HCT116 (cell line): Measurements from ENCODE around the gene ERGIC2. TPM values are rescaled to one million over a fixed set of nuclear protein-coding genes. Genes with fewer than 3 reads are reported as not detected.
"Not testable (repeated sequence)": the region's sequence is repeated elsewhere in the genome, so short reads cannot be mapped to it uniquely, and the experiment has no call there.

ENCODE experiments used
- ATAC-seq: fragments of 200-7000 bp; cut with Tn5 transposase; 2 replicates; pipeline ENCODE4 v1.9.1; 2020; ENCODE audit warnings: mild to moderate bottlenecking, moderate library complexity
- BruUV-seq: library from RNA; stranded (reverse); fragments of 400-500 nt; replicated peaks from 2 replicates; lab custom pipeline; 2021; lab: Mats Ljungman, UMichigan
- CTCF ChIA-PET: fragments of 300-600 bp; sonication (Branson Sonifier 250); formaldehyde crosslinking; loops from one replicate; lab custom pipeline; 2021; ENCODE audit warnings: antibody characterized with exemption; lab: Charles Lee
- POLR2A ChIA-PET: fragments of 300-600, 350-600 bp; sonication (Branson Sonifier 250); formaldehyde crosslinking; loops from one replicate; lab custom pipeline; 2021; ENCODE audit warnings: antibody characterized with exemption; lab: Charles Lee
- RAD21 ChIA-PET, 2 experiments: fragments of 300-600 bp; sonication (Branson Sonifier 250); formaldehyde crosslinking; loops; one replicate each; lab custom pipeline; 2023; ENCODE audit warnings: low total read pairs in 2 of 2; ENCODE audit not compliant: uncharacterized antibody in 2 of 2, unreplicated experiment in 2 of 2, low non-redundant PET in 1 of 2; lab: Charles Lee
- DNase-seq: peaks from one replicate; pipeline ENCODE4 v3.0.0-alpha.2; 2010; ENCODE audit warnings: low read depth, low spot score
- H2AFZ ChIP-seq: fragments of 200-600 bp; shearing (Covaris generic), sonication (generic); 2 replicates; pipeline ENCODE4 v1.6.1; 2017; ENCODE audit warnings: low read depth, mixed run types, mixed read lengths, antibody characterized with exemption, low read length; ENCODE audit not compliant: poor library complexity, severe bottlenecking
- H3K27ac ChIP-seq: 2 replicates; pipeline ENCODE4 v1.5.1; 2012; ENCODE audit warnings: low read depth, low read length
- H3K27me3 ChIP-seq: fragments of 200-600 bp; sonication (generic); 2 replicates; pipeline ENCODE4 v1.6.1; 2016; ENCODE audit warnings: mixed run types, low read length, mixed read lengths; ENCODE audit not compliant: insufficient read depth
- H3K36me3 ChIP-seq, 2 experiments: fragments of 200-500 bp in 1 of 2; fragments of 200-600 bp in 1 of 2; sonication (Bioruptor generic) in 1 of 2; sonication (generic) in 1 of 2; 2 replicates each; pipeline versions ENCODE4 v1.5.1 to v1.6.1; 2014 to 2016; ENCODE audit warnings: low read length in 2 of 2, inconsistent platforms in 1 of 2, mixed read lengths in 1 of 2, mixed run types in 1 of 2; ENCODE audit not compliant: insufficient read depth in 2 of 2, control insufficient read depth in 1 of 2
- H3K4me1 ChIP-seq, 2 experiments: fragments of 200-600 bp in 1 of 2; sonication (generic) in 1 of 2; 2 replicates each; pipeline versions ENCODE4 v1.5.1 to v1.6.1; 2012 to 2017; ENCODE audit warnings: low read length in 2 of 2, inconsistent platforms in 1 of 2, mild to moderate bottlenecking in 1 of 2, mixed read lengths in 1 of 2, mixed run types in 1 of 2, moderate library complexity in 1 of 2; ENCODE audit not compliant: insufficient read depth in 2 of 2, control insufficient read depth in 1 of 2
- H3K4me2 ChIP-seq: fragments of 200-600 bp; sonication (generic); 2 replicates; pipeline ENCODE4 v1.6.1; 2017; ENCODE audit warnings: mixed run types, low read length, mixed read lengths
- H3K4me3 ChIP-seq, 2 experiments: fragments of 200-600 bp in 1 of 2; sonication (generic) in 1 of 2; replicated peaks in 1 of 2; 2 replicates each; pipeline ENCODE4 v1.5.1; 2011 to 2016; ENCODE audit warnings: low read length in 2 of 2, control low read depth in 1 of 2, low read depth in 1 of 2, mild to moderate bottlenecking in 1 of 2, mixed read lengths in 1 of 2, mixed run types in 1 of 2
- H3K79me2 ChIP-seq: fragments of 200-600 bp; sonication (generic); 2 replicates; pipeline ENCODE4 v1.6.1; 2017; ENCODE audit warnings: mild to moderate bottlenecking, mixed run types, low read length, moderate library complexity, mixed read lengths; ENCODE audit not compliant: insufficient read depth
- H3K9ac ChIP-seq: fragments of 200-600 bp; sonication (generic); 2 replicates; pipeline ENCODE4 v1.6.1; 2016; ENCODE audit warnings: low read length, mixed read lengths
- H3K9me2 ChIP-seq: fragments of 200-600 bp; sonication (generic), shearing (Covaris generic); 2 replicates; pipeline ENCODE4 v1.6.1; 2017; ENCODE audit warnings: mixed run types, mild to moderate bottlenecking, moderate library complexity; ENCODE audit not compliant: insufficient read depth
- H3K9me3 ChIP-seq, 2 experiments: fragments of 200-500 bp in 1 of 2; fragments of 200-600 bp in 1 of 2; sonication (Bioruptor generic) in 1 of 2; sonication (generic) in 1 of 2; 2 replicates each; pipeline ENCODE4 v1.6.1; 2014 to 2017; ENCODE audit warnings: low read length in 2 of 2, mixed read lengths in 2 of 2, inconsistent platforms in 1 of 2, low read depth in 1 of 2, mild to moderate bottlenecking in 1 of 2, mixed run types in 1 of 2, moderate library complexity in 1 of 2; ENCODE audit not compliant: control insufficient read depth in 1 of 2, insufficient read depth in 1 of 2
- H4K20me1 ChIP-seq: fragments of 200-600 bp; sonication (generic), shearing (Covaris generic); 2 replicates; pipeline ENCODE4 v1.6.1; 2017; ENCODE audit warnings: mixed run types, mild to moderate bottlenecking, moderate library complexity; ENCODE audit not compliant: insufficient read depth
- CEBPB ChIP-seq: IDR thresholded peaks from 2 replicates; pipeline ENCODE4 v1.6.1; 2012; ENCODE audit warnings: low read depth
- EGR1 ChIP-seq: IDR thresholded peaks from 2 replicates; pipeline ENCODE4 v1.6.1; 2012; ENCODE audit warnings: low read depth
- ELF1 ChIP-seq: IDR thresholded peaks from 2 replicates; pipeline ENCODE4 v1.6.1; 2012; ENCODE audit warnings: low read depth, borderline replicate concordance
- FOSL1 ChIP-seq: IDR thresholded peaks from 2 replicates; pipeline ENCODE4 v1.6.1; 2012; ENCODE audit warnings: low read depth
- RAD21 ChIP-seq: IDR thresholded peaks from 2 replicates; pipeline ENCODE4 v1.6.1; 2012; ENCODE audit warnings: low read depth, mild to moderate bottlenecking
- intact Hi-C: fragments of 100-400 bp; cut with micrococcal nuclease; formaldehyde crosslinking; loops from 2 replicates; pipeline ENCODE4 v1.10.0; 2022
- total RNA-seq: library from RNA; stranded (reverse); gene quantifications from one replicate; pipeline ENCODE4 v1.2.1, GENCODE V29; 2021; ENCODE audit not compliant: unreplicated experiment
- TF ChIP-seq, protein P1 (sequence below): IDR thresholded peaks from 2 replicates; pipeline ENCODE4 v1.6.1; 2012; ENCODE audit warnings: low read depth

Gene ERGIC2
- total RNA-seq, 1 experiment from 2014 or later: 71.1 TPM

DNA sequence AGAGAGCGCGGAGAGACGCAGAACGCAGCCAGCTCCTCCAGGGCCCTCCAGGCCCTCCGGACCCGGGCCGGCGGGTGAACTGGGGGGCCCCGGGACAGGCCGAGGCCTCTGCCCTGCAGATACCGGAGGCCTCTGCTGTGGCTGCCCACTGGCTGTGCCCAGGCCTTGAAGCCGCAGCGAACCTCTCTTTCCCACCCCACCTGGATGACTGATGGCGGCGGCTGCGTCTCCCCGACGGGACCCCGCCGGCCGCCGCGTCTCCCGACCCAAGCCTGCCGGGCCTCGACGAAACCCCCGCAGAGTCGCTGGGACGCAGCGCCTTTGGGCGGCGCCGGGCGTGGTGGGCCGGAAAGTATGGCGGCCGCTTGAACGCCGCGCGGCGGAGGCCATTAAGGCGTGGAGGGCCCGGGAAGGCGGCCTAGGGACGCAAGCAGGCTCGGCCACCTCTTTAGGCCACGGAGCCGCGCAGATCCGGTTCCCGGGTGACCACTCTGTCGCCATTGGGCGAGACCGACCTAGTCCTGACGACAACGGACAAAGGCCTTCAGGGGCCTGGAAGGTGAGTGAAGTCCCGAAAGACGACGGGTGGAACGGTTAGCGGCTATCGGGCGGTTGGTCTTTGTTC, 8.4 kb upstream of the ERGIC2 start:
- H3K27ac ChIP-seq: no peak overlapping the region
- ChIA-PET CTCF (no interaction called here), POLR2A (no interaction called here), RAD21 (no interaction called here)
- H3K4me3 ChIP-seq: no peak overlapping the region
- no peak for DNase-seq
- no peaks in the 10 kb centered on the region for H3K36me3 ChIP-seq
- TF ChIP-seq FOSL1 (no peak), RAD21 (no peak), ELF1 (no peak), CEBPB (no peak), EGR1 (no peak)
- TF ChIP-seq, protein P1, sequence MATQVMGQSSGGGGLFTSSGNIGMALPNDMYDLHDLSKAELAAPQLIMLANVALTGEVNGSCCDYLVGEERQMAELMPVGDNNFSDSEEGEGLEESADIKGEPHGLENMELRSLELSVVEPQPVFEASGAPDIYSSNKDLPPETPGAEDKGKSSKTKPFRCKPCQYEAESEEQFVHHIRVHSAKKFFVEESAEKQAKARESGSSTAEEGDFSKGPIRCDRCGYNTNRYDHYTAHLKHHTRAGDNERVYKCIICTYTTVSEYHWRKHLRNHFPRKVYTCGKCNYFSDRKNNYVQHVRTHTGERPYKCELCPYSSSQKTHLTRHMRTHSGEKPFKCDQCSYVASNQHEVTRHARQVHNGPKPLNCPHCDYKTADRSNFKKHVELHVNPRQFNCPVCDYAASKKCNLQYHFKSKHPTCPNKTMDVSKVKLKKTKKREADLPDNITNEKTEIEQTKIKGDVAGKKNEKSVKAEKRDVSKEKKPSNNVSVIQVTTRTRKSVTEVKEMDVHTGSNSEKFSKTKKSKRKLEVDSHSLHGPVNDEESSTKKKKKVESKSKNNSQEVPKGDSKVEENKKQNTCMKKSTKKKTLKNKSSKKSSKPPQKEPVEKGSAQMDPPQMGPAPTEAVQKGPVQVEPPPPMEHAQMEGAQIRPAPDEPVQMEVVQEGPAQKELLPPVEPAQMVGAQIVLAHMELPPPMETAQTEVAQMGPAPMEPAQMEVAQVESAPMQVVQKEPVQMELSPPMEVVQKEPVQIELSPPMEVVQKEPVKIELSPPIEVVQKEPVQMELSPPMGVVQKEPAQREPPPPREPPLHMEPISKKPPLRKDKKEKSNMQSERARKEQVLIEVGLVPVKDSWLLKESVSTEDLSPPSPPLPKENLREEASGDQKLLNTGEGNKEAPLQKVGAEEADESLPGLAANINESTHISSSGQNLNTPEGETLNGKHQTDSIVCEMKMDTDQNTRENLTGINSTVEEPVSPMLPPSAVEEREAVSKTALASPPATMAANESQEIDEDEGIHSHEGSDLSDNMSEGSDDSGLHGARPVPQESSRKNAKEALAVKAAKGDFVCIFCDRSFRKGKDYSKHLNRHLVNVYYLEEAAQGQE: no peak
- no peaks in the 10 kb centered on the region for H3K79me2 ChIP-seq
- BruUV-seq: no TSS peak
- H4K20me1 ChIP-seq: no peaks in the 10 kb centered on the region
- no peak overlapping the region for H2AFZ ChIP-seq
- ATAC-seq: no peak
- H3K9me3 ChIP-seq: no peaks in the 10 kb centered on the region
- intact Hi-C loops: no loop called here
- H3K9me2 ChIP-seq: no peaks in the 10 kb centered on the region
- H3K4me1 ChIP-seq: no peaks in the 10 kb centered on the region
- H3K4me2 ChIP-seq: no peak overlapping the region
- no peak overlapping the region for H3K9ac ChIP-seq
- H3K27me3 ChIP-seq: no peaks in the 10 kb centered on the region

DNA sequence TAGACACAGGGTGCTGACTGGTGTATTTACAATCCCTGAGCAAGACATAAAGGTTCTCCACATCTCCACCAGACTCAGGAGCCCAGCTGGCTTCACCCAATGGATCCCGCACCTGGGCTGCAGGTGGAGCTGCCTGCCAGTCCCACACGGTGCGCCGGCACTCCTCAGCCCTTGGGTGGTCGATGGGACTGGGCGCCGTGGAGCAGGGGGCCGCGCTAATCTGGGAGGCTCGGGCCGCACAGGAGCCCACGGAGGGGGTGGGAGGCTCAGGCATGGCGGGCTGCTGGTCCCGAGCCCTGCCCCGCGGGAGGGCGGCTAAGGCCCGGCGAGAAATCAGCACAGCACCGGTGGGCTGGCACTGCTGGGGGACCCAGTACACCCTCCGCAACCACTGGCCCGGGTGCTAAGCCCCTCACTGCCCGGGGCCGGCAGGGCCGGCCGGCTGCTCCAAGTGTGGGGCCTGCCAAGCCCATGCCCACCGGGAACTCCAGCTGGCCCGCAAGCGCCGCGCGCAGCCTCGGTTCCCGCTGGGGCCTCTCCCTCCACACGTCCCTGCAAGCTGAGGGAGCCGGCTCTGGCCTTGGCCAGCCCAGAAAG, 5.2 kb upstream of the ERGIC2 start:
- RAD21 ChIA-PET, H3K4me3 ChIP-seq, H3K9ac ChIP-seq, H3K9me2 ChIP-seq, DNase-seq, H2AFZ ChIP-seq, H3K27ac ChIP-seq, POLR2A ChIA-PET, BruUV-seq, H3K36me3 ChIP-seq, H3K9me3 ChIP-seq, ATAC-seq, intact Hi-C loops, H3K4me2 ChIP-seq, H4K20me1 ChIP-seq, H3K79me2 ChIP-seq, H3K27me3 ChIP-seq, H3K4me1 ChIP-seq, CTCF ChIA-PET: not testable (repeated sequence)

DNA sequence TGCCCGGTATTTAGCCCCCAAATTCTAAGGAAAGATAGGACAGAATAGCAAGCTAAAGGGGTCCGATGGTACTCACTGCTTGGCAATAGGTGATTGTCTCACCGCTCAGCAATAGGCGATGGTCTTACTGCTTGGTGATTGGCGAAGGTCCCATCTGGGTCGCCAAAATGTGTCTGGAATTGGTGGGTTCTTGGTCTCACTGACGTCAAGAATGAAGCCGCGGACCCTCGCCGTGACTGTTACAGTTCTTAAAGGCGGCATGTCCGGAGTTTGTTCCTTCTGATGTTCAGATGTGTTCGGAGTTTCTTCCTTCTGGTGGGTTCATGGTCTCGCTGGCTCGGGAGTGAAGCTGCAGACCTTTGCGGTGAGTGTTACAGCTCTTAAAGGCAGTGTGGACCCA, 4.2 kb upstream of the ERGIC2 start:
- CTCF ChIA-PET, H3K4me3 ChIP-seq, H4K20me1 ChIP-seq, H3K4me1 ChIP-seq, BruUV-seq, H3K79me2 ChIP-seq, H3K27ac ChIP-seq, H3K9me2 ChIP-seq, ATAC-seq, intact Hi-C loops, RAD21 ChIA-PET, H2AFZ ChIP-seq, POLR2A ChIA-PET, H3K9me3 ChIP-seq, H3K4me2 ChIP-seq, H3K9ac ChIP-seq, H3K27me3 ChIP-seq, DNase-seq, H3K36me3 ChIP-seq: not testable (repeated sequence)
